H9 (cell line): ENCODE results near the gene WIPF1. TPM values are rescaled to one million over a fixed set of nuclear protein-coding genes. Genes with fewer than 3 reads are reported as not detected.

Source experiments
- DNase-seq: peaks from one replicate; pipeline ENCODE4 v3.0.0-alpha.2; 2017
- H2AFZ ChIP-seq: one replicate; pipeline ENCODE4 v1.6.1; 2013; ENCODE audit warnings: mild to moderate bottlenecking, low read length, control low read depth, moderate library complexity
- H2AK5ac ChIP-seq: 2 replicates; pipeline ENCODE4 v1.6.1; 2013; ENCODE audit warnings: low read length, control low read depth, mixed read lengths; ENCODE audit not compliant: insufficient read length
- H2BK120ac ChIP-seq: one replicate; pipeline ENCODE4 v1.6.1; 2013; ENCODE audit warnings: low read depth, mild to moderate bottlenecking, low read length, control low read depth, inconsistent platforms; ENCODE audit not compliant: poor library complexity, severe bottlenecking
- H2BK12ac ChIP-seq: 2 replicates; pipeline ENCODE4 v1.6.1; 2013; ENCODE audit warnings: low read length, control low read depth, mixed read lengths, low read depth; ENCODE audit not compliant: insufficient read length
- H2BK15ac ChIP-seq: 2 replicates; pipeline ENCODE4 v1.6.1; 2013; ENCODE audit warnings: low read depth, low read length, control low read depth
- H2BK20ac ChIP-seq: one replicate; pipeline ENCODE4 v1.6.1; 2013; ENCODE audit warnings: low read depth, mild to moderate bottlenecking, low read length, control low read depth, inconsistent platforms; ENCODE audit not compliant: poor library complexity, severe bottlenecking
- H2BK5ac ChIP-seq: 2 replicates; pipeline ENCODE4 v1.6.1; 2013; ENCODE audit warnings: low read length, control low read depth, mixed read lengths; ENCODE audit not compliant: insufficient read length
- H3K14ac ChIP-seq: 2 replicates; pipeline ENCODE4 v1.6.1; 2013; ENCODE audit warnings: low read length, control low read depth; ENCODE audit not compliant: insufficient read depth
- H3K18ac ChIP-seq: 2 replicates; pipeline ENCODE4 v1.6.1; 2013; ENCODE audit warnings: low read depth, mild to moderate bottlenecking, mixed read lengths, low read length, control low read depth; ENCODE audit not compliant: insufficient read length
- H3K23ac ChIP-seq: 2 replicates; pipeline ENCODE4 v1.6.1; 2013; ENCODE audit warnings: low read length, control low read depth, mixed read lengths, low read depth; ENCODE audit not compliant: insufficient read length
- H3K23me2 ChIP-seq: 2 replicates; pipeline ENCODE4 v1.6.1; 2013; ENCODE audit warnings: low read depth, mild to moderate bottlenecking, mixed read lengths, low read length, control low read depth; ENCODE audit not compliant: insufficient read length, poor library complexity, severe bottlenecking
- H3K27ac ChIP-seq: 2 replicates; pipeline ENCODE4 v1.5.1; 2013; ENCODE audit warnings: low read length, control low read depth, mixed read lengths, low read depth; ENCODE audit not compliant: insufficient read length
- H3K27me3 ChIP-seq: 2 replicates; pipeline ENCODE4 v1.6.1; 2013; ENCODE audit warnings: low read length, control low read depth, inconsistent platforms; ENCODE audit not compliant: insufficient read depth
- H3K4ac ChIP-seq: 2 replicates; pipeline ENCODE4 v1.6.1; 2013; ENCODE audit warnings: low read depth, mild to moderate bottlenecking, control low read depth, inconsistent platforms, low read length, moderate library complexity
- H3K4me1 ChIP-seq: 2 replicates; pipeline ENCODE4 v1.6.1; 2013; ENCODE audit warnings: low read length, control low read depth, inconsistent platforms; ENCODE audit not compliant: insufficient read depth
- H3K4me2 ChIP-seq: 2 replicates; pipeline ENCODE4 v1.6.1; 2013; ENCODE audit warnings: low read length, control low read depth, mixed read lengths; ENCODE audit not compliant: insufficient read length, insufficient read depth
- H3K56ac ChIP-seq: 2 replicates; pipeline ENCODE4 v1.6.1; 2013; ENCODE audit warnings: low read depth, mild to moderate bottlenecking, mixed read lengths, low read length, control low read depth; ENCODE audit not compliant: insufficient read length
- H3K79me1 ChIP-seq: 2 replicates; pipeline ENCODE4 v1.6.1; 2013; ENCODE audit warnings: low read depth, mild to moderate bottlenecking, moderate library complexity, low read length, control low read depth, inconsistent platforms; ENCODE audit not compliant: insufficient read depth, poor library complexity, severe bottlenecking
- H3K79me2 ChIP-seq: 2 replicates; pipeline ENCODE4 v1.6.1; 2013; ENCODE audit warnings: low read length, control low read depth, inconsistent platforms; ENCODE audit not compliant: insufficient read depth
- H3K9ac ChIP-seq: 2 replicates; pipeline ENCODE4 v1.6.1; 2013; ENCODE audit warnings: low read length, control low read depth, mixed read lengths; ENCODE audit not compliant: insufficient read length; ENCODE audit errors: extremely low read depth
- H3K9me3 ChIP-seq: one replicate; pipeline ENCODE4 v1.6.1; 2013; ENCODE audit warnings: low read depth, low read length, inconsistent platforms; ENCODE audit not compliant: control insufficient read depth
- H3T11ph ChIP-seq: one replicate; pipeline ENCODE4 v1.6.1; 2013; ENCODE audit warnings: mild to moderate bottlenecking, low read length, control low read depth, inconsistent platforms
- H4K20me1 ChIP-seq: one replicate; pipeline ENCODE4 v1.6.1; 2013; ENCODE audit not compliant: control insufficient read depth, insufficient read length, insufficient read depth
- H4K5ac ChIP-seq: 2 replicates; pipeline ENCODE4 v1.6.1; 2013; ENCODE audit warnings: low read depth, mild to moderate bottlenecking, mixed read lengths, low read length, control low read depth; ENCODE audit not compliant: insufficient read length
- H4K8ac ChIP-seq: replicated peaks from 2 replicates; pipeline ENCODE4 v1.6.1; 2013; ENCODE audit warnings: low read length, control low read depth, mixed read lengths, low read depth; ENCODE audit not compliant: insufficient read length
- H4K91ac ChIP-seq: 2 replicates; pipeline ENCODE4 v1.6.1; 2013; ENCODE audit warnings: low read depth, mild to moderate bottlenecking, moderate library complexity, mixed read lengths, low read length, control low read depth; ENCODE audit not compliant: insufficient read length
- H3K27ac Mint-ChIP-seq, 3 experiments: 2 replicates in 2 of 3; 3 replicates in 1 of 3; pipeline ENCODE4 v1.8.0; 2020 to 2021; ENCODE audit warnings: mixed read lengths in 3 of 3, mild to moderate bottlenecking in 1 of 3, moderate library complexity in 1 of 3
- H3K27me3 Mint-ChIP-seq: 2 replicates; pipeline ENCODE4 v1.8.0; 2021; ENCODE audit warnings: low read depth, mild to moderate bottlenecking, moderate library complexity, mixed read lengths
- H3K36me3 Mint-ChIP-seq, 3 experiments: 2 replicates in 2 of 3; 3 replicates in 1 of 3; pipeline ENCODE4 v1.8.0; 2020 to 2021; ENCODE audit warnings: low read depth in 3 of 3, mixed read lengths in 3 of 3; ENCODE audit not compliant: insufficient read depth in 1 of 3
- H3K4me1 Mint-ChIP-seq, 2 experiments: 2 replicates each; pipeline ENCODE4 v1.8.0; 2020; ENCODE audit warnings: mixed read lengths in 2 of 2
- H3K4me3 Mint-ChIP-seq, 2 experiments: 2 replicates in 1 of 2; 3 replicates in 1 of 2; pipeline ENCODE4 v1.8.0; 2020 to 2021; ENCODE audit warnings: mild to moderate bottlenecking in 2 of 2, mixed read lengths in 2 of 2, moderate library complexity in 1 of 2
- H3K9me3 Mint-ChIP-seq, 2 experiments: 2 replicates in 1 of 2; 3 replicates in 1 of 2; pipeline ENCODE4 v1.8.0; 2020; ENCODE audit warnings: mild to moderate bottlenecking in 2 of 2, mixed read lengths in 2 of 2, moderate library complexity in 1 of 2
- CTCF ChIP-seq: fragments of 200-600 bp; sonication (generic); conservative IDR thresholded peaks from 3 replicates; pipeline ENCODE4 v1.8.0; 2021; ENCODE audit warnings: antibody characterized with exemption, mild to moderate bottlenecking
- WGBS: extraction: QIAGEN DNeasy Blood & Tissue Kit; methylation state at CpG from one replicate; pipeline ENCODE4 v1.1.7; 2013; ENCODE audit warnings: missing lambda C conversion rate, low lambda C conversion rate, mixed read lengths; ENCODE audit not compliant: insufficient read length; ENCODE audit errors: extremely low coverage; 5-methylcytosine and 5-hydroxymethylcytosine counted together
- total RNA-seq: library from RNA; stranded (reverse); gene quantifications from 2 replicates; pipeline ENCODE4 v1.2.1, GENCODE V29; 2021

Gene WIPF1
- total RNA-seq, 1 experiment from 2014 or later = 5.1 TPM

GRCh38 chr2:174535757-174536703 lies 61.6 kb downstream of the WIPF1 start:
- WGBS = no CpG with 5 or more reads among the region's 11 CpGs
- Histone ChIP-seq H4K91ac (no peak overlapping the region), H3K9me3 (no peaks in the 10 kb centered on the region), H3K18ac (no peak overlapping the region), H3K23me2 (no peaks in the 10 kb centered on the region), H2AFZ (no peak overlapping the region), H2BK120ac (no peak overlapping the region), H3K27ac (no peak overlapping the region), H3K27me3 (no peaks in the 10 kb centered on the region), H4K8ac (no peak overlapping the region), H2BK15ac (no peak overlapping the region), H4K5ac (no peak overlapping the region), H3K4ac (no peak overlapping the region), H2BK20ac (no peak overlapping the region), H2AK5ac (no peak overlapping the region), H3T11ph (no peak overlapping the region), H2BK12ac (no peak overlapping the region), H3K4me2 (no peak overlapping the region), H3K4me1 (no peaks in the 10 kb centered on the region), H3K79me2 (no peaks in the 10 kb centered on the region), H4K20me1 (no peaks in the 10 kb centered on the region), H3K79me1 (no peaks in the 10 kb centered on the region), H3K14ac (no peak overlapping the region), H2BK5ac (no peak overlapping the region), H3K9ac (no peak overlapping the region), H3K56ac (no peak overlapping the region), H3K23ac (no peak overlapping the region)
- Mint-ChIP-seq H3K36me3 (no peaks in the 10 kb centered on the region), H3K9me3 (no peaks in the 10 kb centered on the region), H3K27me3 (peaks cover 1% of the 10 kb centered on the region; the same call in 1 of the 2 replicates), H3K4me3 (no peak overlapping the region), H3K27ac (no peak overlapping the region), H3K4me1 (peaks cover 0 to 2% of the 10 kb centered on the region in 2 experiments; a peak in 2 of 4 replicates)
- DNase-seq = no peak
- no peak for TF ChIP-seq CTCF
